Psoas muscle (tissue), 8 donors: ENCODE results near the gene ACYP2. TPM values are rescaled to one million over a fixed set of nuclear protein-coding genes. Genes with fewer than 3 reads are reported as not detected.
A peak's percentile ranks its signal among the peaks of the same experiment; 100 is the strongest.
"Not testable (repeated sequence)": the region's sequence is repeated elsewhere in the genome, so short reads cannot be mapped to it uniquely, and the experiment has no call there.

Source experiments
- ATAC-seq, 4 donors: fragments of 200-7000 bp; cut with Tn5 transposase; one replicate each; pipeline ENCODE4 v1.9.1; 2020; ENCODE audit warnings: moderate library complexity in 3 of 4, mild to moderate bottlenecking in 2 of 4
- DNase-seq, 2 donors: peaks; one replicate each; pipeline ENCODE4 v3.0.0-alpha.2; 2020
- H3K27ac ChIP-seq: fragments of 200-600 bp; one replicate; pipeline ENCODE4 v1.8.0; 2022
- H3K27me3 ChIP-seq, 3 donors: fragments of 200-600 bp in 1 of 3; one replicate each; pipeline versions ENCODE4 v1.6.1 to v1.8.0; 2013 to 2022; ENCODE audit warnings: low read length in 2 of 3, mild to moderate bottlenecking in 2 of 3, moderate library complexity in 1 of 3; ENCODE audit not compliant: insufficient read depth in 3 of 3
- H3K36me3 ChIP-seq, 2 donors: fragments of 200-600 bp in 1 of 2; one replicate each; pipeline versions ENCODE4 v1.6.1 to v1.8.0; 2013 to 2022; ENCODE audit warnings: low read depth in 1 of 2, mild to moderate bottlenecking in 1 of 2, moderate library complexity in 1 of 2; ENCODE audit not compliant: insufficient read depth in 1 of 2
- H3K4me1 ChIP-seq: fragments of 200-600 bp; one replicate; pipeline ENCODE4 v1.8.0; 2022
- H3K4me3 ChIP-seq: fragments of 200-600 bp; one replicate; pipeline ENCODE4 v1.8.0; 2022; ENCODE audit warnings: mild to moderate bottlenecking
- H3K9me3 ChIP-seq: fragments of 200-600 bp; one replicate; pipeline ENCODE4 v1.8.0; 2022
- CTCF ChIP-seq: fragments of 200-600 bp; IDR thresholded peaks from one replicate; pipeline ENCODE4 v1.8.0; 2022; ENCODE audit warnings: antibody characterized with exemption
- WGBS, 3 donors: extraction: QIAGEN DNeasy Blood & Tissue Kit; methylation state at CpG; one replicate each; pipeline versions ENCODE4 v1.1.6 to v1.1.7; 2013; 5-methylcytosine and 5-hydroxymethylcytosine counted together
- intact Hi-C, 2 donors: fragments of 100-400 bp; cut with DNase I; formaldehyde crosslinking; loops; one replicate each; pipeline versions ENCODE4 v1.11.0 to v1.14.2; 2022
- polyA plus RNA-seq, 3 donors: library from polyadenylated mRNA; stranded (reverse); fragments of 200-250 nt; gene quantifications; one replicate each; pipeline ENCODE4 v1.2.3, GENCODE V29; 2013
- total RNA-seq, 4 donors: library from RNA; stranded (reverse); fragmentation: NEBNext Ultra II Directional in 2 of 4; extraction: Animal tissue kit (Norgen Biotek cat#: 25700) in 2 of 4; gene quantifications; one replicate each; pipeline versions ENCODE4 v1.2.1 to v1.2.4, GENCODE V29; 2021 to 2023
- donor health status: healthy with polysubstance abuse.
- donor health status: DM: no; HTN: no; CAD: no; lungs with moderate emphysema.
- donor health status: Bipolar disorder and iron deficiency.
- donor health status: healthy.
- donor health status: DM: yes; HTN: yes; CAD: no.
- donor health status: DM: no; HTN: no; CAD: no.
- donor health status: DM: no; HTN: no; CAD: no.
- donor health status: DM: yes; HTN: yes; CAD: no.

ACYP2 gene
- total and polyA plus RNA-seq, 7 donors, result 73.5 to 231 (median 108) TPM

GRCh38 chr2:54290356-54291025 is 175.1 kb downstream of the ACYP2 start:
- H3K9me3 ChIP-seq, result no peaks in the 10 kb centered on the region
- no peak for TF ChIP-seq CTCF
- intact Hi-C loops, result no loop called here
- peaks cover 4% of the 10 kb centered on the region for H3K4me1 ChIP-seq
- DNase-seq, result no peak
- H3K4me3 ChIP-seq, result no peak overlapping the region
- ATAC-seq, result no peak
- H3K27ac ChIP-seq, result no peak overlapping the region
- no peaks in the 10 kb centered on the region for H3K36me3 ChIP-seq
- 60 to 69% (median 64%) methylated on average over 9 of the region's 9 CpGs for WGBS, 3 donors
- H3K27me3 ChIP-seq, result no peaks in the 10 kb centered on the region

GRCh38 chr2:54294665-54295064 is 179.2 kb downstream of the ACYP2 start:
- H3K9me3 ChIP-seq, intact Hi-C loops, H3K4me3 ChIP-seq, H3K4me1 ChIP-seq, DNase-seq, H3K27ac ChIP-seq, ATAC-seq, H3K27me3 ChIP-seq, H3K36me3 ChIP-seq: not testable (repeated sequence)
- WGBS, 3 donors, result 100% methylated on average over 2 of the region's 2 CpGs

- 32 to 59% (median 48%) methylated on average over 5 of the region's 5 CpGs for WGBS, 3 donors
- Histone ChIP-seq H3K27ac (no peak overlapping the region), H3K27me3 (no peaks in the 10 kb centered on the region), H3K9me3 (no peaks in the 10 kb centered on the region), H3K4me3 (no peak overlapping the region), H3K4me1 (peaks cover 4% of the 10 kb centered on the region), H3K36me3 (no peaks in the 10 kb centered on the region)
- no peak for TF ChIP-seq CTCF
- DNase-seq, result no peak
- intact Hi-C loops, result no loop called here
- no peak for ATAC-seq
These were observed 180.5 kb downstream of the ACYP2 start for GRCh38 chr2:54295911-54296310.

- Histone ChIP-seq H3K4me3 (no peak overlapping the region), H3K27ac (no peak overlapping the region), H3K27me3 (no peaks in the 10 kb centered on the region), H3K4me1 (peaks cover 4% of the 10 kb centered on the region), H3K9me3 (no peaks in the 10 kb centered on the region), H3K36me3 (no peaks in the 10 kb centered on the region)
- TF ChIP-seq CTCF, result no peak
- 58 to 80% (median 61%) methylated on average over 5 of the region's 5 CpGs for WGBS, 3 donors
- ATAC-seq (peak; percentile 53 to 84 (median 64)), DNase-seq (no peak)
- intact Hi-C loops, result no loop called here
These were observed 183.1 kb downstream of the ACYP2 start for GRCh38 chr2:54298514-54298913.

GRCh38 chr2:54303631-54304030 is 188.2 kb downstream of the ACYP2 start:
- intact Hi-C loops, result no loop called here
- no peak overlapping the region for H3K27ac ChIP-seq
- ATAC-seq, result no peak
- no peak for TF ChIP-seq CTCF
- H3K9me3 ChIP-seq, result no peaks in the 10 kb centered on the region
- H3K27me3 ChIP-seq, result no peaks in the 10 kb centered on the region
- no peak for DNase-seq
- H3K4me1 ChIP-seq, result no peaks in the 10 kb centered on the region
- no peak overlapping the region for H3K4me3 ChIP-seq
- no peaks in the 10 kb centered on the region for H3K36me3 ChIP-seq
